GM19351 (cell line): ENCODE results near the gene LLPH.
"Not testable (repeated sequence)": the region's sequence is repeated elsewhere in the genome, so short reads cannot be mapped to it uniquely, and the experiment has no call there.

Source experiments
- ATAC-seq: cut with Tn5 transposase; IDR thresholded peaks from one replicate; pipeline ENCODE4 v1.9.1; 2021; ENCODE audit warnings: mild to moderate bottlenecking, moderate library complexity; ENCODE audit not compliant: unreplicated experiment

Gene LLPH

GRCh38 chr12:66130267-66131066 is at the start of gene LLPH:
TSS of gene LLPH (minus strand) at chr12:66130750. CDS start at chr12:66129106, 1,644 bp downstream.
- ATAC-seq, result peak; percentile 97

DNA sequence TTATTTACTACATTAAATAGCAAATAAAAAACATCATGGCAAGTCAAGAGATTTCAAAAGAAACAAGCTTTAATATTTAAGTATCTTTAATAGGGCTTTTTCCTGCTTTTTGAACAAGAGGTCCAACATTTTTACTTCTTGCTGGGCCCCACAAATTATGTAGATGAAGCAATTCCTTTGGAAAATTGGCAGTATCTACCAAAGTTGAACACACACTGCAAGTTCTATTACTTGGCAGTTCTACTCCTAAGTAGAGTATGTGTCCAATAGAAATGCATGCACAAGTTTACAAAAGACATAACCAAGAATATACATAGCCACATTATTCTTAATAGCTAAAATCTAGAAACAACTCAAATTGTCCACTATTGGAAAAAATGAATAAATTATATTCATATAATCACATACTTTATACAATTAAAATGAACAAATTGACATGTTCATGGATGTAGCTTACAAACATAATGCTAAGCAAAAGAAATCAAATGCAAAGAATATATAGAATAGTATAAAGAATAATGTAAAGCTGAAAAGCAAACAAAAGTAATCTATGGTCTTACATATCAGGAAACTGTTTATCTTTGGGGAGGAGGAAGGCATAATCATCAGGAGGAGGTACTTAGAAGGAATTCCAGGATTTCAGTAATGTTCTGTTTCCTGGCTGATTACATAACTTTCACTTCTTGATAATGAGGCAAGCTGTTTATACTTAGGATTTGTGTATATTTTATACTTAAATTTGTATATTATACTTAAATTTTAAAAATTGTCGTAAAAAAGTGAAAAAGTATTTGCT is 45.8 kb upstream of the LLPH start:
- ATAC-seq, result no peak

GRCh38 chr12:66174391-66175325 is 44.1 kb upstream of the LLPH start:
- ATAC-seq, result not testable (repeated sequence)

DNA sequence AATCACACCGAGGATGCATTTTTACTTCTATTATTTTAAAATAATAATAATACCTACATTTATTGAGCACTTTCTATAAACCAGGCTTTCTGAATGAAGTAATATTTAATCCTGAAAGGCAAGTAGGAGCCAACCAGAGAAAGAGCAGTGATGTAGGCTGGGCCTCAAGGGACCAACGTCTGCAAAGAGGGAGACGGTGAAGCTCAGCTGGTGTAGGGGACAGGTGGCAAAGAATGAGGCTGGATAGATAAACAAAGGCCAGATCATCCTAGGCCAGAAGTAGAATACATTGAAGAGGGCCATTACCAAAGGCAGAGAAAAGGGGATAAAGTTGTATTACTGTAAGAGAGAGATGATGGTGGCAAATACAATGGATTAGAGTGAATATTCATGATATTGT is 40.1 kb upstream of the LLPH start:
- no peak for ATAC-seq

DNA sequence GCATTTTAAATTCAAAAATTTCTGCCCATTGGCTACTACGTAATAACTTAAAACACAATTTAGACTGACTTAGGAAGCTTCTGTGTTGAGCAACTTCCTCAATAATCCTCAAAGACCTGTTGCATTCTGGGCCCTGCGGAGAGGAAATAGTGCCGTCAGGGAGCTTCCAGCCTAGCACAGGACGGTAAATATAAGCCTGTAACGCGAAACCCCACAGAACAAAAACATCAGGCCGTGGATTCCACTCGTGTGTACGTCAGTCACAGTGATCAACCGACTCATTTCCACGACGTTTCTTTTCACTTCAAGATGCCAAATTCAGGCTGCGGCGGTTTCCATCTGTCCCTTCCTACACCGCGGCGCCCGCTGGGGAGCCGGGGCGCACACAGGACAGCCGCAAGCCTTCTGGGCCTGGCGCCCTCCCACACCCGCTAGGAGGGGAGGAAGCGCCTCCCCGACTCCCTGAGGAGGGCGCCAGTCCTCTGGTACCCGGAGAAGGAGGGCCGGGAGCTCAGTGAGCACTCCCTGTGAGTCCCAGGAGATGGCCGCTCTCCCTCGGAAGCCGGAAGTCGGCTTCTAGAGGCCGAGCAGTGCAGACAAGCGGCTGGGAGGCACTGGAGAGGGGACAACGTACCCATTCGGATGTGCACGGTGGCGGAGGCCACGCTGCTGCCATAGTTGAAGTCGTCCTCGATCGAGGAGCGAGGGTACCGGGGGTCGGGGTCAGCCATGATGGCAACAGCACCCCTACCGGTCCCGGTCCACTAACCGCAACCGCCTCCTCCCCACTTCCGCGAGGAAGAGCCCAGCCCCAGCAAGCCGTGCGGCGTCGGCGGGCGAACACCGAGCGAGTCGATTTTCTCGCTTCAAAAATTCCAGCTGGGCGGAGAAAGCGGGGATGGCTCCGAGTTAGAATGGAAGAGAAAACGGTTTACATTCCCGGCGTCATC is 38.9 kb upstream of the LLPH start, which contains the start of gene TMBIM4:
TMBIM4 (minus strand) TSS at position 776 of the 950 bp plus-strand sequence; CDS start at position 731, 45 bp downstream.
- ATAC-seq, result peak; percentile 76

- no peak for ATAC-seq
Measured at GRCh38 chr12:66168410-66168809, 37.9 kb upstream of the LLPH start.

- ATAC-seq, result no peak
Measured at GRCh38 chr12:66166561-66166960, 36.0 kb upstream of the LLPH start.

- no peak for ATAC-seq
Measured at GRCh38 chr12:66165141-66165540, 34.6 kb upstream of the LLPH start.

DNA sequence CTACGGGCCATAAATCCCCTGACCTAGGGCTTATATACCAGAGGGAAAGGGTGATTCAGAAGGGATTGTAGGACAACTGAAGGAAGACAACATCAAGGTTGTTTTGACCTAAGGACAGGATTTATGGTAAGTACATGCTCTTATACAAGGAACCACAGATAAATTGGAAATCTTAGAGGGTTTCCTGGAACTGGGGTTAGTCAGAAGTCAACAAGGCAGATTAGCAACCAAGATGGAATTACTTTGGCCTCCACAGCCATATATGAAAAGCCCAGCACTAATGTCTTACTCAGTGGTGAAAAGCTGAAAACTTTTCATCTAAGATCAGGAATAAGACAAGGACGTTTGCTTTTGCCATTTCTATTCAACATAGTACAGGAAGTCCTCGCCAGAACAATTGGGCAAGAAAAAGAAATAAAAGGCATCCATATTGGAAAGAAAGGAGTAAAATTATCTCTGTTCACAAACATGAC is 33.8 kb upstream of the LLPH start:
- no peak for ATAC-seq

DNA sequence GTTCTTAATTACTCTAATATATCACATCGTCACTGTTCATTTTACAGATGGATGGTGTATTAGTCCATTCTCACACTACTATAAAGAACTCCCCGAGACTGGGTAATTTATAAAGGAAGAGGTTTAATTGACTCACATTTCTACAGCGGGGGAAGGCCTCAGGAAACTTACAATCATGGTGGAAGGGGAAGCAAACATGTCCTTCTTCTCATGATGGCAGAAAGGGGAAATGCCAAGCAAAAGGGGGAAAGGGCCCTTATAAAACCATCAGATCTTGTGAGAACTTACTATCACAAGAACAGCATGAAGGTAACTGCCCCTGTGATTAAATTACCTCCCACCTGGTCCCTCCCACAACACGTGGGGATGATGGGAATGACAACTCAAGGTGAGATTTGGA is 32.7 kb upstream of the LLPH start:
- ATAC-seq, result no peak

- no peak for ATAC-seq
Measured at GRCh38 chr12:66162701-66163100, 32.2 kb upstream of the LLPH start.

- no peak for ATAC-seq
Measured at GRCh38 chr12:66160704-66161103, 30.2 kb upstream of the LLPH start.

GRCh38 chr12:66159123-66159522 is 28.6 kb upstream of the LLPH start:
- no peak for ATAC-seq

GRCh38 chr12:66156654-66157053 is 26.1 kb upstream of the LLPH start:
- no peak for ATAC-seq

GRCh38 chr12:66154776-66155175 is 24.2 kb upstream of the LLPH start:
- no peak for ATAC-seq

GRCh38 chr12:66152732-66153131 is 22.2 kb upstream of the LLPH start:
- no peak for ATAC-seq

- no peak for ATAC-seq
Measured at GRCh38 chr12:66149702-66150398, 19.3 kb upstream of the LLPH start.

DNA sequence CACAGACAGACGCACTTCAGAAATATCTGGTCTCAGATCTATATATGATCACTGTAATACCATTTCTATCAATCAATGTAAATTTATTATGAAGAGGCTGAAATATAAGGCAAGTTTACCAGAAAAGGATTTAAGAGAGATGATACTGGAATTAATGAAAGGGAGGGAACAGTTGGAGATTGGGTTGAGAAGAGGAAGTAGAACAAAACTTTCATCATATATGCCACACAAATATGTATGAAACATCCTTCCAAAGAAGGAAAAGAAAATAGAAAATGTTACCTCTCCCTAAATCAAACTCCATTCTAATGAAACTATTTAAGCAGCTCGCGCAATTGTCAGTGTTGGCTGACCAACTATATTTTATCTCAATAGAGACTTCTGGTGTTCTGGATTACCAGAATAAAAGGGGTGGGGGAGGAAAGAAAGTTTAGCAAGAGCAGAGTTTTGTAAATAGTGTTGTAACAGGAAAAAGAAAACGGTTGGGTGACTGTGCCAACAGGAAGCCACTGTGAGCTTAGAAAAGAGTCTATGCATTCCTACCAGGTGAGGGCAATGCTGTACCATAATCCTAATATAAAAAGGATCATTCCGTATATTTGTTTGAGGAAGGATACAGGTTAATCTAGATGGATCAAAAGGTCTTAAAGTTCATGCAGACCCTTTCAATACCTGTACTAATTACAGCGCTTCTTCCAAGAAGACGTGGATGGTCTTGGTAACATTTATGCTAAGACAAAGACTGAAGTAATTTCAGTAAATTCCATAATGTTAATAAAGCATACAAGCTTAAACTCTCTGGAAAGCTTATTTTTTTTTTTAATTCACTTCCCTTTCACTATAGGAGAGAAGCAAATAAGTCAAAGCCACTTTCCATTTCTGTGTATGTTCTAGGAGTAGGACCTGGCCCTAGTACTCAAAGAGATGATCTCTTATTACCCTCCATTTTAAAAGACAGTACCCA is 14.5 kb upstream of the LLPH start:
- ATAC-seq, result no peak
